Mesothelial cell of epicardium (in vitro differentiated cells): ENCODE results near the gene KDM6A. TPM values are rescaled to one million over a fixed set of nuclear protein-coding genes. Genes with fewer than 3 reads are reported as not detected.

Source experiments
- DNase-seq, 2 experiments: peaks; one replicate each; pipeline ENCODE4 v3.0.0; 2021; ENCODE audit warnings: low spot score in 2 of 2; ENCODE audit not compliant: unreplicated experiment in 2 of 2
- H3K27ac Mint-ChIP-seq: 2 replicates; pipeline ENCODE4 v1.8.0; 2021; ENCODE audit warnings: mixed read lengths
- H3K27me3 Mint-ChIP-seq: 2 replicates; pipeline ENCODE4 v1.8.0; 2021; ENCODE audit warnings: low read depth, mixed read lengths
- H3K36me3 Mint-ChIP-seq: 2 replicates; pipeline ENCODE4 v1.8.0; 2021; ENCODE audit warnings: mixed read lengths
- H3K4me1 Mint-ChIP-seq: 2 replicates; pipeline ENCODE4 v1.8.0; 2021; ENCODE audit warnings: mixed read lengths
- H3K4me3 Mint-ChIP-seq: 2 replicates; pipeline ENCODE4 v1.8.0; 2021; ENCODE audit warnings: mild to moderate bottlenecking, moderate library complexity, mixed read lengths
- H3K9me3 Mint-ChIP-seq: 2 replicates; pipeline ENCODE4 v1.8.0; 2021; ENCODE audit warnings: mixed read lengths
- CTCF ChIP-seq: fragments of 200-600 bp; sonication (generic); IDR thresholded peaks from one replicate; pipeline ENCODE4 v1.5.0; 2021; ENCODE audit warnings: antibody characterized with exemption; ENCODE audit not compliant: unreplicated experiment
- total RNA-seq: library from RNA; stranded (reverse); gene quantifications from 3 replicates; pipeline ENCODE4 v1.2.1, GENCODE V29; 2021

The KDM6A gene
- total RNA-seq, 1 donor from 2014 or later = 69.7 TPM

- peaks cover 51% of the 10 kb centered on the region for H3K9me3 Mint-ChIP-seq
Observed at GRCh38 chrX:44899946-44900345, 27.0 kb downstream of the KDM6A start.

GRCh38 chrX:44903107-44903506, 30.1 kb downstream of the KDM6A start:
- Mint-ChIP-seq H3K27me3 (no peaks in the 10 kb centered on the region), H3K27ac (no peak overlapping the region), H3K4me3 (no peak overlapping the region), H3K36me3 (peaks cover 10% of the 10 kb centered on the region), H3K4me1 (peaks cover 23% of the 10 kb centered on the region), H3K9me3 (peaks cover 41% of the 10 kb centered on the region)
- no peak for TF ChIP-seq CTCF
- no peak for DNase-seq

More at GRCh38 chrX:44899946-44900345, 27.0 kb downstream of the KDM6A start:
- no peaks in the 10 kb centered on the region for H3K27me3 Mint-ChIP-seq
- no peak for TF ChIP-seq CTCF
- DNase-seq = no peak
- H3K4me3 Mint-ChIP-seq = no peak overlapping the region
- peaks cover 26% of the 10 kb centered on the region for H3K36me3 Mint-ChIP-seq
- peaks cover 23% of the 10 kb centered on the region for H3K4me1 Mint-ChIP-seq
- H3K27ac Mint-ChIP-seq = peak overlapping the region; percentile 41

GRCh38 chrX:44903830-44904530, 31.0 kb downstream of the KDM6A start:
- H3K4me1 Mint-ChIP-seq = peaks cover 19% of the 10 kb centered on the region
- peaks cover 10% of the 10 kb centered on the region for H3K36me3 Mint-ChIP-seq
- H3K27ac Mint-ChIP-seq = peak overlapping the region; percentile 36
- no peak for DNase-seq
- H3K27me3 Mint-ChIP-seq = no peaks in the 10 kb centered on the region
- TF ChIP-seq CTCF = no peak
- peaks cover 45% of the 10 kb centered on the region for H3K9me3 Mint-ChIP-seq
- H3K4me3 Mint-ChIP-seq = no peak overlapping the region

GRCh38 chrX:44904542-44905115, 31.6 kb downstream of the KDM6A start:
- no peaks in the 10 kb centered on the region for H3K27me3 Mint-ChIP-seq
- H3K9me3 Mint-ChIP-seq = peaks cover 52% of the 10 kb centered on the region
- H3K27ac Mint-ChIP-seq = peak overlapping the region; percentile 36

GRCh38 chrX:44906041-44906440, 33.1 kb downstream of the KDM6A start:
- H3K4me3 Mint-ChIP-seq = no peak overlapping the region
- no peak for DNase-seq
- peaks cover 10% of the 10 kb centered on the region for H3K36me3 Mint-ChIP-seq
- TF ChIP-seq CTCF = no peak
- peaks cover 10% of the 10 kb centered on the region for H3K4me1 Mint-ChIP-seq
- H3K9me3 Mint-ChIP-seq = peaks cover 48% of the 10 kb centered on the region
- no peaks in the 10 kb centered on the region for H3K27me3 Mint-ChIP-seq
- H3K27ac Mint-ChIP-seq = no peak overlapping the region

More at GRCh38 chrX:44904542-44905115, 31.6 kb downstream of the KDM6A start:
- peaks cover 10% of the 10 kb centered on the region for H3K36me3 Mint-ChIP-seq
- H3K4me1 Mint-ChIP-seq = peaks cover 12% of the 10 kb centered on the region
- H3K4me3 Mint-ChIP-seq = no peak overlapping the region
- no peak for DNase-seq
- no peak for TF ChIP-seq CTCF
